AG04450 (cell line): ENCODE measurements around the gene AMPD2. TPM values are rescaled to one million over a fixed set of nuclear protein-coding genes. Genes with fewer than 3 reads are reported as not detected.

Experiments used
- CTCF ChIA-PET: fragments of 300-600, 350-600 bp; formaldehyde crosslinking; extraction: SDS; loops from one replicate; lab custom pipeline; 2022; ENCODE audit warnings: antibody characterized with exemption, inconsistent platforms; lab: Charles Lee
- POLR2A ChIA-PET: fragments of 350-600 bp; formaldehyde crosslinking; extraction: SDS; loops from one replicate; lab custom pipeline; 2021; ENCODE audit warnings: antibody characterized with exemption, inconsistent platforms; lab: Yijun Ruan, JAX
- DNase-seq: peaks from one replicate; pipeline ENCODE4 v3.0.0-alpha.2; 2011; ENCODE audit warnings: low read depth, low spot score
- H3K27ac ChIP-seq: one replicate; pipeline ENCODE4 v1.5.1; 2012; ENCODE audit warnings: low read depth, low read length, control low read depth
- H3K27me3 ChIP-seq: one replicate; pipeline ENCODE4 v1.6.0; 2012; ENCODE audit warnings: low read length; ENCODE audit not compliant: control insufficient read depth, insufficient read depth
- H3K4me3 ChIP-seq: 2 replicates; pipeline ENCODE4 v1.5.1; 2011; ENCODE audit warnings: mild to moderate bottlenecking, low read depth, low read length, control low read depth
- H3K9me3 ChIP-seq: 2 replicates; pipeline ENCODE4 v1.5.1; 2012; ENCODE audit warnings: low read length; ENCODE audit not compliant: control insufficient read depth, insufficient read depth
- CTCF ChIP-seq: IDR thresholded peaks from 2 replicates; pipeline ENCODE4 v1.5.1; 2011; ENCODE audit warnings: low read depth, low read length, control low read depth, inconsistent platforms
- polyA plus RNA-seq: library from polyadenylated mRNA; depleted of rRNA; stranded (reverse); fragments of >200 nt; gene quantifications from 2 replicates; pipeline ENCODE4 v1.2.3, GENCODE V29; 2011

Gene AMPD2
- polyA plus RNA-seq, 1 experiment, result 35.4 TPM

GRCh38 chr1:109649491-109649914 is 29.9 kb downstream of the AMPD2 start:
- no peak for DNase-seq
- Histone ChIP-seq H3K9me3 (no peaks in the 10 kb centered on the region; the same call in 1 of the 2 replicates), H3K27me3 (no peaks in the 10 kb centered on the region), H3K4me3 (no peak overlapping the region), H3K27ac (no peak overlapping the region)
- ChIA-PET POLR2A (interaction anchor here (0.9 kb wide), 1 partner anchor 9 kb away, joined by 3 read pairs; no protein-coding TSS in a partner anchor), CTCF (interaction anchor here (0.8 to 5.1 kb wide), 14 partner anchors 8 to 380 kb away, joined by 3 to 102 read pairs (median 4); partner anchors contain the start of genes AHCYL1 and GNAI3)
- TF ChIP-seq CTCF, result 0 out of 2 replicates have a peak, but pooled peaks have one; percentile 16

- CTCF ChIA-PET, result interaction anchor here (1.1 to 5.1 kb wide), 12 partner anchors 12 to 379 kb away, joined by 3 to 102 read pairs (median 6); partner anchors contain the start of gene AHCYL1
- H3K9me3 ChIP-seq, result no peaks in the 10 kb centered on the region; the same call in 1 of the 2 replicates
- H3K4me3 ChIP-seq, result no peak overlapping the region
- TF ChIP-seq CTCF, result no peak
- no peak for DNase-seq
- H3K27me3 ChIP-seq, result no peaks in the 10 kb centered on the region
- H3K27ac ChIP-seq, result no peak overlapping the region
- POLR2A ChIA-PET, result interaction anchor here (0.8 kb wide), 1 partner anchor 102 kb away, joined by 4 read pairs; the partner anchor contains the start of gene GNAI3
Observed at GRCh38 chr1:109650609-109651008, 31.0 kb downstream of the AMPD2 start.

- DNase-seq, result no peak
- CTCF ChIA-PET, result interaction anchor here (0.8 to 5.1 kb wide), 6 partner anchors 9 to 332 kb away, joined by 3 to 102 read pairs (median 7); partner anchors contain the start of gene AHCYL1
- no peak for TF ChIP-seq CTCF
- POLR2A ChIA-PET, result no interaction called here
- no peak overlapping the region for H3K4me3 ChIP-seq
- no peaks in the 10 kb centered on the region; the same call in 1 of the 2 replicates for H3K9me3 ChIP-seq
- no peak overlapping the region for H3K27ac ChIP-seq
- H3K27me3 ChIP-seq, result no peaks in the 10 kb centered on the region
Observed at GRCh38 chr1:109652402-109652801, 32.8 kb downstream of the AMPD2 start.

- no peak for DNase-seq
- ChIA-PET POLR2A (no interaction called here), CTCF (interaction anchor here (0.9 to 5.1 kb wide), 4 partner anchors 10 to 331 kb away, joined by 3 to 102 read pairs (median 14); partner anchors contain the start of gene AHCYL1)
- Histone ChIP-seq H3K27me3 (no peaks in the 10 kb centered on the region), H3K27ac (no peak overlapping the region), H3K4me3 (no peak overlapping the region), H3K9me3 (no peaks in the 10 kb centered on the region; the same call in 1 of the 2 replicates)
- no peak for TF ChIP-seq CTCF
Observed at GRCh38 chr1:109653306-109653705, 33.7 kb downstream of the AMPD2 start.

- ChIA-PET CTCF (interaction anchor here (0.5 to 2.9 kb wide), 2 partner anchors 14 to 121 kb away, joined by 8 to 22 read pairs; no protein-coding TSS in a partner anchor), POLR2A (no interaction called here)
- H3K27ac ChIP-seq, result no peak overlapping the region
- no peaks in the 10 kb centered on the region for H3K27me3 ChIP-seq
- DNase-seq, result no peak
- no peaks in the 10 kb centered on the region for H3K9me3 ChIP-seq
- no peak for TF ChIP-seq CTCF
- H3K4me3 ChIP-seq, result no peak overlapping the region
Observed at GRCh38 chr1:109654519-109654918, 34.9 kb downstream of the AMPD2 start.
